Psoas muscle (tissue), 8 donors: ENCODE measurements around the gene SEMA3D. TPM values are rescaled to one million over a fixed set of nuclear protein-coding genes. Genes with fewer than 3 reads are reported as not detected.

Source experiments
- ATAC-seq, 4 donors: fragments of 200-7000 bp; cut with Tn5 transposase; one replicate each; pipeline ENCODE4 v1.9.1; 2020; ENCODE audit warnings: moderate library complexity in 3 of 4, mild to moderate bottlenecking in 2 of 4
- DNase-seq, 2 donors: peaks; one replicate each; pipeline ENCODE4 v3.0.0-alpha.2; 2020
- H3K27ac ChIP-seq: fragments of 200-600 bp; one replicate; pipeline ENCODE4 v1.8.0; 2022
- H3K27me3 ChIP-seq, 3 donors: fragments of 200-600 bp in 1 of 3; one replicate each; pipeline versions ENCODE4 v1.6.1 to v1.8.0; 2013 to 2022; ENCODE audit warnings: low read length in 2 of 3, mild to moderate bottlenecking in 2 of 3, moderate library complexity in 1 of 3; ENCODE audit not compliant: insufficient read depth in 3 of 3
- H3K36me3 ChIP-seq, 2 donors: fragments of 200-600 bp in 1 of 2; one replicate each; pipeline versions ENCODE4 v1.6.1 to v1.8.0; 2013 to 2022; ENCODE audit warnings: low read depth in 1 of 2, mild to moderate bottlenecking in 1 of 2, moderate library complexity in 1 of 2; ENCODE audit not compliant: insufficient read depth in 1 of 2
- H3K4me1 ChIP-seq: fragments of 200-600 bp; one replicate; pipeline ENCODE4 v1.8.0; 2022
- H3K4me3 ChIP-seq: fragments of 200-600 bp; one replicate; pipeline ENCODE4 v1.8.0; 2022; ENCODE audit warnings: mild to moderate bottlenecking
- H3K9me3 ChIP-seq: fragments of 200-600 bp; one replicate; pipeline ENCODE4 v1.8.0; 2022
- WGBS, 3 donors: extraction: QIAGEN DNeasy Blood & Tissue Kit; methylation state at CpG; one replicate each; pipeline versions ENCODE4 v1.1.6 to v1.1.7; 2013; 5-methylcytosine and 5-hydroxymethylcytosine counted together
- intact Hi-C, 2 donors: fragments of 100-400 bp; cut with DNase I; formaldehyde crosslinking; loops; one replicate each; pipeline versions ENCODE4 v1.11.0 to v1.14.2; 2022
- long read RNA-seq, 2 donors: library from polyadenylated mRNA; unstranded; transcript quantifications; one replicate each; pipeline ENCODE4 v2.0.0, GENCODE V29; 2021
- polyA plus RNA-seq, 3 donors: library from polyadenylated mRNA; stranded (reverse); fragments of 200-250 nt; gene quantifications; one replicate each; pipeline ENCODE4 v1.2.3, GENCODE V29; 2013
- total RNA-seq, 4 donors: library from RNA; stranded (reverse); fragmentation: NEBNext Ultra II Directional in 2 of 4; extraction: Animal tissue kit (Norgen Biotek cat#: 25700) in 2 of 4; gene quantifications; one replicate each; pipeline versions ENCODE4 v1.2.1 to v1.2.4, GENCODE V29; 2021 to 2023
- TF ChIP-seq, protein P1 (sequence below): fragments of 200-600 bp; IDR thresholded peaks from one replicate; pipeline ENCODE4 v1.8.0; 2022; ENCODE audit warnings: antibody characterized with exemption
- donor health status: healthy with polysubstance abuse.
- donor health status: DM: no; HTN: no; CAD: no; lungs with moderate emphysema.
- donor health status: Bipolar disorder and iron deficiency.
- donor health status: healthy.
- donor health status: DM: yes; HTN: yes; CAD: no.
- donor health status: DM: no; HTN: no; CAD: no.
- donor health status: DM: no; HTN: no; CAD: no.
- donor health status: DM: yes; HTN: yes; CAD: no.

SEMA3D gene
- under 1 TPM in 3 of 4 donors, not detected in 1; 0.08 to 0.28 (median 0.16) TPM for total RNA-seq
- under 1 TPM; 0.01 to 0.04 (median 0.03) TPM for polyA plus RNA-seq
- long read RNA-seq, donor 1 = 0 reads
- long read RNA-seq, donor 2 = 0 reads

DNA sequence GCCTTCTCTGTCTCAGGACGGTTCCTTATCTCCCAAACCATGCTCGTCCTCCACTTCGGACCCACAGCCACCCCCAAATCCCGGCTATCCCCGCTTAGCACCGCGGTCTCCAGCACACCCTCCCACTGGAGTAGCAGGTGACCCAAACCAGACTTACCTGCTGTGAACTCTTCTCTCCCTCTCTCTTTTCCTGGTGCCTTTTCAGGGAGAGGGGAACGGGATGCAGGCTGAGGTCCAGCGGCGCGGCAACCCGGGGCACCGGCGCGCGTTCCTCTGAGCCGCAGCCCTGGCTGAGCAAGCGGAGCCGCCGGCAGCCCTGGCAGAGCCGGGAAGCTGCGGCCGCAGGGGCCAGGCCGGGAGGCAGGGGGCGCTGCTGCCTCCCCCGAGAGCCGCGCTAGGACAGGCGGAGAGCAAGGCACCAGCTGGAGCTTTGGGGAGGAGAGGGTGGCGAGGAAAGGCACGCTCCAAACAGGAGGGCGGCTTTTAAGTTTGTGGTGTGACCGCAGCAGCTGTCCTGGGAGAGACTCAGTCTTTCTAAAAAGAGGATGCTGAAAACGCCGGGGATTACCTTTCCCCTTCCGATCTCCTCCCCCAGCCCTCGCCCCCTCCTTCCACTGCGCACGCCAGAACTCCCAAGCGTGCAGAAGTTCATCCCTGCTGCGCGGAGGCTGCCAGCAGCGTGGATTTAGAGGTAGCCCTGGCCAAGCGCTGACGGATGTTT is at the start of gene SEMA3D:
Gene SEMA3D (minus strand): TSS at position 536 of the 721 bp plus-strand sequence. CDS start 65,165 bp downstream, outside the sequence.
- Histone ChIP-seq H3K27ac (no peak within 1 kb of the TSS), H3K27me3 (peaks cover 0 to 27% (median 3%) of the 10 kb centered on the region in 3 donors), H3K9me3 (no peaks in the 10 kb centered on the region), H3K4me1 (no peaks in the 10 kb centered on the region), H3K4me3 (peak within 1 kb of the TSS; percentile 54), H3K36me3 (no peaks in the 10 kb centered on the region)
- peak in 3 of 4 donors; percentile 89 for ATAC-seq
- peak; percentile 60 to 71 for DNase-seq
- intact Hi-C loops = no loop called here
- TF ChIP-seq, protein P1, sequence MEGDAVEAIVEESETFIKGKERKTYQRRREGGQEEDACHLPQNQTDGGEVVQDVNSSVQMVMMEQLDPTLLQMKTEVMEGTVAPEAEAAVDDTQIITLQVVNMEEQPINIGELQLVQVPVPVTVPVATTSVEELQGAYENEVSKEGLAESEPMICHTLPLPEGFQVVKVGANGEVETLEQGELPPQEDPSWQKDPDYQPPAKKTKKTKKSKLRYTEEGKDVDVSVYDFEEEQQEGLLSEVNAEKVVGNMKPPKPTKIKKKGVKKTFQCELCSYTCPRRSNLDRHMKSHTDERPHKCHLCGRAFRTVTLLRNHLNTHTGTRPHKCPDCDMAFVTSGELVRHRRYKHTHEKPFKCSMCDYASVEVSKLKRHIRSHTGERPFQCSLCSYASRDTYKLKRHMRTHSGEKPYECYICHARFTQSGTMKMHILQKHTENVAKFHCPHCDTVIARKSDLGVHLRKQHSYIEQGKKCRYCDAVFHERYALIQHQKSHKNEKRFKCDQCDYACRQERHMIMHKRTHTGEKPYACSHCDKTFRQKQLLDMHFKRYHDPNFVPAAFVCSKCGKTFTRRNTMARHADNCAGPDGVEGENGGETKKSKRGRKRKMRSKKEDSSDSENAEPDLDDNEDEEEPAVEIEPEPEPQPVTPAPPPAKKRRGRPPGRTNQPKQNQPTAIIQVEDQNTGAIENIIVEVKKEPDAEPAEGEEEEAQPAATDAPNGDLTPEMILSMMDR = peak; percentile 48
- 0 to 1% (median 0%) methylated on average over 42 to 45 of the region's 45 CpGs for WGBS, 3 donors

DNA sequence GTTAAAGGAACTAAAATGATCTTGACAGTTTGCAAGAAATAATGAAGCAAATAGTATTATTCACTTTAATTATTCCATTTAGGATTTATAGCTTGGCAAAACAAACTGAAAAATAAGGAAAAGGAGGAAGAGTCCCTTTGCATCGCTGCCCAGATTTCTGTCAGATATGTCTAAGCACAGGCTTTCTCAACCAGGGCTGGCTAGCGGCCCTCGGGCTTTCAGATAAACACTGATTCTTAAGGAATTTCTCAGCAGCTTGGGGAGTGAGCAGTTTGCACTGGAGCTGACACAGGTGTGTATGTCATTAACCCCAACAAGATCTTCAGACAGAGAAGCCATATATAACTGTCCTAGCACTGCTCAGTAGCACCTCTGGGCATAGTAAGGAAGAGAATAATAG is 47.9 kb upstream of the SEMA3D start:
- H3K36me3 ChIP-seq = no peaks in the 10 kb centered on the region
- TF ChIP-seq, protein P1 = no peak
- no peak overlapping the region for H3K27ac ChIP-seq
- DNase-seq (peak in 1 of 2 donors; percentile 15), ATAC-seq (no peak)
- 54 to 68% (median 66%) methylated on average over 3 of the region's 3 CpGs for WGBS, 3 donors
- H3K4me1 ChIP-seq = no peaks in the 10 kb centered on the region
- H3K27me3 ChIP-seq = no peaks in the 10 kb centered on the region
- intact Hi-C loops = no loop called here
- no peak overlapping the region for H3K4me3 ChIP-seq
- no peaks in the 10 kb centered on the region for H3K9me3 ChIP-seq

DNA sequence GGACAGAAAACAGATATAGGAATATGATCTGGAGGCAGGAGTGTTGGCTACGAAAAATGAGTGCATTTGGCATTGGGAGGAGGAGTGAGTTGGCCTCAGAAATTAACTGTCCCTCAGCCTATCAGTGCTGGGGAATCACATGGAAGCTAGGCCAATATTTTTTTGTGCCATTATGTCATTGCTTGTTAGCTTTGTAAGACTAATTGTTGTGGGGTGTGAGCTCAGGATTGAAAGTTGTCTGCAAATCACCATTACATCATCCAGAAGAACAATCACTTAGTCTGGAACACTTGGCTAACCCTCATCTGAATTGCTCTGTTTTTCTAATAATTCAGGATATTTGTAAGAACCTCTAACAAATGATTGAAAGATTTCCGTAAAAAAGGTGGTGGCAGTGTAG is 45.2 kb upstream of the SEMA3D start:
- Histone ChIP-seq H3K4me3 (no peak overlapping the region), H3K27me3 (no peaks in the 10 kb centered on the region), H3K9me3 (no peaks in the 10 kb centered on the region), H3K36me3 (no peaks in the 10 kb centered on the region), H3K4me1 (no peaks in the 10 kb centered on the region), H3K27ac (no peak overlapping the region)
- no peak for ATAC-seq
- DNase-seq = no peak
- intact Hi-C loops = no loop called here
- WGBS, 3 donors = 62 to 66% (median 64%) methylated on average over 2 of the region's 2 CpGs
- TF ChIP-seq, protein P1 = no peak

DNA sequence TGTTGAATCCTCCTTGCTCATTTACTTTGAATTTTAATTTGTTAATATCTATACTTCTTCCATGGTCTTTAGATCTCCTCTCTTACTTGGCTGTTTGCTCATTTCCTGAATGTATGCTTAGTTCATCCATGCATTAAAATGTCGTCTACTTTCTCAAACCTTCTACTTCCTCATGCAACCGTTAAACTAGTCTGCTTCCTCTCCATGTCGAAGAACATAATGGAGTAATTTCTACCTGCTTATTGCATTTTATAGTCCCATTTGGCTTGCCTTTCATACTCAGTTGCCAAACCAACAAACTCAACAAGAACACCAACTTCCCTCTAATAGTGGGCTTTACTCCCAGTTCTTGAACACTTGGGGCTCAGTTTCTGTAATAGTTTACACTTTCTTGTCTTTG is 43.8 kb upstream of the SEMA3D start:
- H3K4me1 ChIP-seq = no peaks in the 10 kb centered on the region
- H3K9me3 ChIP-seq = no peaks in the 10 kb centered on the region
- no peaks in the 10 kb centered on the region for H3K36me3 ChIP-seq
- no peak for DNase-seq
- intact Hi-C loops = no loop called here
- WGBS, 3 donors = 73 to 78% (median 78%) methylated on average over 3 of the region's 3 CpGs
- ATAC-seq = no peak
- H3K27me3 ChIP-seq = no peaks in the 10 kb centered on the region
- TF ChIP-seq, protein P1 = no peak
- no peak overlapping the region for H3K4me3 ChIP-seq
- H3K27ac ChIP-seq = no peak overlapping the region
